Mesenchymal stem cell (in vitro differentiated cells and primary cell): ENCODE measurements around the gene NOX3.
A peak's percentile ranks its signal among the peaks of the same experiment; 100 is the strongest.
"Not testable (repeated sequence)": the region's sequence is repeated elsewhere in the genome, so short reads cannot be mapped to it uniquely, and the experiment has no call there.

Experiments used
- DNase-seq: peaks from one replicate; pipeline ENCODE4 v3.0.0-alpha.2; 2013
- H2AFZ ChIP-seq: one replicate; pipeline ENCODE4 v1.6.1; 2013; ENCODE audit warnings: low read depth, mild to moderate bottlenecking, control low read depth, inconsistent platforms, low read length, moderate library complexity
- H2AK5ac ChIP-seq: 2 replicates; pipeline ENCODE4 v1.6.1; 2013; ENCODE audit warnings: low read length, moderate library complexity, mild to moderate bottlenecking, inconsistent platforms; ENCODE audit not compliant: severe bottlenecking
- H2BK120ac ChIP-seq: one replicate; pipeline ENCODE4 v1.6.1; 2013; ENCODE audit warnings: low read depth, mild to moderate bottlenecking, inconsistent platforms, low read length, moderate library complexity
- H2BK12ac ChIP-seq, 2 experiments: one replicate each; pipeline ENCODE4 v1.6.1; 2013; ENCODE audit warnings: inconsistent platforms in 2 of 2, low read length in 2 of 2, mild to moderate bottlenecking in 2 of 2, moderate library complexity in 2 of 2, control low read depth in 1 of 2
- H2BK15ac ChIP-seq: one replicate; pipeline ENCODE4 v1.6.1; 2013; ENCODE audit warnings: mild to moderate bottlenecking, low read depth, inconsistent platforms; ENCODE audit not compliant: poor library complexity, severe bottlenecking
- H2BK5ac ChIP-seq: 2 replicates; pipeline ENCODE4 v1.6.1; 2013; ENCODE audit warnings: low read depth, mild to moderate bottlenecking, low read length, control low read depth, inconsistent platforms; ENCODE audit not compliant: poor library complexity, severe bottlenecking
- H3K14ac ChIP-seq, 2 experiments: one replicate each; pipeline ENCODE4 v1.6.1; 2013; ENCODE audit warnings: inconsistent platforms in 2 of 2, low read length in 2 of 2, control low read depth in 1 of 2, mild to moderate bottlenecking in 1 of 2, moderate library complexity in 1 of 2
- H3K18ac ChIP-seq, 2 experiments: one replicate each; pipeline ENCODE4 v1.6.1; 2013; ENCODE audit warnings: inconsistent platforms in 2 of 2, low read length in 2 of 2, control low read depth in 1 of 2, low read depth in 1 of 2, mild to moderate bottlenecking in 1 of 2
- H3K23ac ChIP-seq, 2 experiments: one replicate each; pipeline ENCODE4 v1.6.1; 2013; ENCODE audit warnings: inconsistent platforms in 2 of 2, low read length in 2 of 2, mild to moderate bottlenecking in 2 of 2, moderate library complexity in 2 of 2, control low read depth in 1 of 2
- H3K27ac ChIP-seq: 2 replicates; pipeline ENCODE4 v1.5.1; 2013; ENCODE audit warnings: mild to moderate bottlenecking, moderate library complexity, low read length, control low read depth, inconsistent platforms; ENCODE audit not compliant: poor library complexity, severe bottlenecking
- H3K27me3 ChIP-seq, 2 experiments: 2 replicates each; pipeline versions ENCODE4 v1.6.1 to v1.7.0; 2013; ENCODE audit warnings: low read length in 2 of 2, mild to moderate bottlenecking in 2 of 2, moderate library complexity in 2 of 2, control low read depth in 1 of 2, inconsistent platforms in 1 of 2; ENCODE audit not compliant: control insufficient read depth in 1 of 2, insufficient read depth in 1 of 2
- H3K36me3 ChIP-seq, 2 experiments: 2 replicates each; pipeline versions ENCODE4 v1.6.1 to v1.7.0; 2013; ENCODE audit warnings: low read length in 2 of 2, control low read depth in 1 of 2, inconsistent platforms in 1 of 2, low read depth in 1 of 2, mild to moderate bottlenecking in 1 of 2; ENCODE audit not compliant: insufficient read depth in 2 of 2, control insufficient read depth in 1 of 2
- H3K4ac ChIP-seq, 2 experiments: one replicate each; pipeline ENCODE4 v1.6.1; 2013; ENCODE audit warnings: inconsistent platforms in 2 of 2, low read length in 2 of 2, mild to moderate bottlenecking in 2 of 2, moderate library complexity in 2 of 2, control low read depth in 1 of 2, low read depth in 1 of 2
- H3K4me1 ChIP-seq: 2 replicates; pipeline ENCODE4 v1.6.1; 2013; ENCODE audit warnings: low read depth, low read length, control low read depth; ENCODE audit not compliant: control insufficient read depth, insufficient read depth
- H3K4me2 ChIP-seq: 2 replicates; pipeline ENCODE4 v1.6.1; 2013; ENCODE audit warnings: low read length, mild to moderate bottlenecking, inconsistent platforms; ENCODE audit not compliant: poor library complexity, severe bottlenecking
- H3K4me3 ChIP-seq, 2 experiments: 2 replicates each; pipeline versions ENCODE4 v1.5.1 to v1.7.0; 2013; ENCODE audit warnings: low read length in 2 of 2, mild to moderate bottlenecking in 2 of 2, control low read depth in 1 of 2, low read depth in 1 of 2; ENCODE audit not compliant: insufficient read depth in 1 of 2
- H3K79me1 ChIP-seq: replicated peaks from 2 replicates; pipeline ENCODE4 v1.6.1; 2013; ENCODE audit warnings: mild to moderate bottlenecking, control low read depth, low read length, inconsistent platforms; ENCODE audit not compliant: poor library complexity, severe bottlenecking
- H3K9ac ChIP-seq: 2 replicates; pipeline ENCODE4 v1.7.0; 2013; ENCODE audit warnings: mild to moderate bottlenecking, low read length, moderate library complexity
- H3K9me3 ChIP-seq: 2 replicates; pipeline ENCODE4 v1.7.0; 2013; ENCODE audit warnings: mild to moderate bottlenecking, low read length; ENCODE audit not compliant: control insufficient read depth
- H4K8ac ChIP-seq: one replicate; pipeline ENCODE4 v1.6.1; 2013; ENCODE audit warnings: inconsistent platforms, mild to moderate bottlenecking, low read length, moderate library complexity
- H4K91ac ChIP-seq: one replicate; pipeline ENCODE4 v1.6.1; 2013; ENCODE audit warnings: mild to moderate bottlenecking, low read length, inconsistent platforms
- WGBS: methylation state at CpG from one replicate; pipeline ENCODE4 v1.1.7; 2013; ENCODE audit warnings: mixed read lengths; 5-methylcytosine and 5-hydroxymethylcytosine counted together

The NOX3 gene

DNA sequence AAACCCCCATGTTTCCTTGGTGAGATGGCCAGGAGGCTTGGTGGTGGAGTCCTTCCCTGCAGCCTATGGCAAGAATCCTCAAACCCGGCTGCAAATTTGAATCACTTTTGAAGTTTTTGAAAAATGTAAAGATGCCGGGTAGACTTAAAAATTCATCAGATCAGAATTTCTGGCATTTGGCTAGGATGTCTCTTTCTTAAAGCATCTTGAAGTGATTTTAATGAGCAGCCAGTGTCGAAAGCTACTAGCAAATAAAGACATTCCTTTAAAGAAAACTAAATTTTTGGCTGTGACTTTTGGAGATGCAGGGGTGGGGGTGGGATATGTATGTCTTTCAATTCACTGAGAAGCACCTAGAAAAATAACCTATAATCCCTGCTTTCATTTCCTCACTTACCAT lies 25.6 kb upstream of the NOX3 start:
- H3K9me3 ChIP-seq = no peaks in the 10 kb centered on the region
- no peaks in the 10 kb centered on the region for H3K4me1 ChIP-seq
- H3K14ac ChIP-seq = no peak overlapping the region
- no peak overlapping the region for H2AK5ac ChIP-seq
- no peak overlapping the region for H3K18ac ChIP-seq
- H3K9ac ChIP-seq = no peak overlapping the region
- H4K91ac ChIP-seq = no peak overlapping the region
- whole genome bisulfite sequencing = 82% methylated on average over 2 of the region's 3 CpGs
- no peak overlapping the region for H4K8ac ChIP-seq
- H2BK5ac ChIP-seq = no peak overlapping the region
- no peak overlapping the region for H2BK15ac ChIP-seq
- H3K4ac ChIP-seq = no peak overlapping the region
- H3K27me3 ChIP-seq = no peaks in the 10 kb centered on the region
- H3K23ac ChIP-seq = no peak overlapping the region
- no peak for DNase-seq
- no peak overlapping the region for H3K27ac ChIP-seq
- H3K4me2 ChIP-seq = no peak overlapping the region
- no peak overlapping the region for H2BK120ac ChIP-seq
- no peaks in the 10 kb centered on the region for H3K36me3 ChIP-seq
- H3K79me1 ChIP-seq = no peaks in the 10 kb centered on the region
- no peak overlapping the region for H2AFZ ChIP-seq
- peak overlapping the region in 1 of 2 experiments; percentile 12 for H3K4me3 ChIP-seq
- H2BK12ac ChIP-seq = no peak overlapping the region

DNA sequence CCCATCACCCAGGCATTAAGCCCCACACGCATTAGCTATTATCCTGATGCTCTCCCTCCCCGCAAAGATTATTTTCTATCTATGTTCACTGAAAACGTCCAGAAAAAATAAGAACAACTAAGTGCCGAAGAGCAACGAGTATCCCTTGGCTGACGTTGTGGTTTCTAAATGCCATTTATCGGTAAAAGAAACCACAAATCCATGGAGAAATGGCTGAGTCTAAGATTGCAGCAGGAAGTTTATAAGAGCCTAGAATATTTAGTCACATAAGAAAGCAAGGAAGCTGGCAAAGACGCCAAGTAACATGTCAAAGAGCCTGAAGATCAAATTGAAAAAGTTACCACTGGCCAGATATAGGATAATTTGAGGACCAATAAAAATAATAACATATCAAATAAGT lies 18.1 kb upstream of the NOX3 start:
- no peak overlapping the region for H2AFZ ChIP-seq
- no peak overlapping the region for H3K4ac ChIP-seq
- no peak overlapping the region for H3K4me2 ChIP-seq
- H3K23ac ChIP-seq = no peak overlapping the region
- H3K14ac ChIP-seq = no peak overlapping the region
- no peak overlapping the region for H2BK120ac ChIP-seq
- peaks cover 9% of the 10 kb centered on the region for H3K9me3 ChIP-seq
- 75% methylated on average over 7 of the region's 8 CpGs for WGBS
- H3K4me1 ChIP-seq = no peaks in the 10 kb centered on the region
- no peak overlapping the region for H3K4me3 ChIP-seq
- H3K36me3 ChIP-seq = no peaks in the 10 kb centered on the region
- H2AK5ac ChIP-seq = no peak overlapping the region
- H4K8ac ChIP-seq = no peak overlapping the region
- H4K91ac ChIP-seq = no peak overlapping the region
- H3K18ac ChIP-seq = no peak overlapping the region
- no peak overlapping the region for H2BK12ac ChIP-seq
- H3K27me3 ChIP-seq = no peaks in the 10 kb centered on the region
- no peak overlapping the region for H3K27ac ChIP-seq
- H3K79me1 ChIP-seq = no peaks in the 10 kb centered on the region
- H2BK5ac ChIP-seq = no peak overlapping the region
- H3K9ac ChIP-seq = no peak overlapping the region
- peak; percentile 52 for DNase-seq
- H2BK15ac ChIP-seq = no peak overlapping the region

DNA sequence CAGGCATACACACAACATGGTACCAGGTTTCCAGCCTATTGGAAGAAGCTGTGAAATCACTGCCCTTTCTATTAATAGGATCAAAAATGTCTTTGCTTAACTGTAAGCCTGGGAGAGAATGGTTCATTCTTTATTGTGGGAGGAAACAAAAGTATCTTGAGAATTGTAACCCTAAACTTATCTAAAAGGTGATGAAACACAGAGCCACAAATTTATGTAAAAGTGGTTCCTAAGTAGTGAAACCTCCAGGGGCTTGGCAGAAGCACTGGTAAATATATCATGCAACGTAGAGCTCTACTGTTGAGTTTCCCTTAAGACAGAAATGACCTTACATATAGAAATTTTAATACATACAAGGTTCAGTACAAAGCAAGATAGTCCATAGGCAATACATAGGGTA lies 17.2 kb upstream of the NOX3 start:
- Histone ChIP-seq H3K4me3 (no peak overlapping the region), H4K91ac (no peak overlapping the region), H3K4me2 (no peak overlapping the region), H3K4ac (no peak overlapping the region), H2AFZ (no peak overlapping the region), H3K23ac (no peak overlapping the region), H3K36me3 (no peaks in the 10 kb centered on the region), H3K9ac (no peak overlapping the region), H3K4me1 (no peaks in the 10 kb centered on the region), H2AK5ac (no peak overlapping the region), H3K79me1 (no peaks in the 10 kb centered on the region), H3K27me3 (no peaks in the 10 kb centered on the region), H2BK5ac (no peak overlapping the region), H2BK120ac (no peak overlapping the region), H2BK15ac (no peak overlapping the region), H3K14ac (no peak overlapping the region), H4K8ac (no peak overlapping the region), H3K9me3 (peaks cover 16% of the 10 kb centered on the region), H3K18ac (no peak overlapping the region), H3K27ac (no peak overlapping the region), H2BK12ac (no peak overlapping the region)
- DNase-seq = peak; percentile 29
- WGBS = no CpG with 5 or more reads among the region's 1 CpG

DNA sequence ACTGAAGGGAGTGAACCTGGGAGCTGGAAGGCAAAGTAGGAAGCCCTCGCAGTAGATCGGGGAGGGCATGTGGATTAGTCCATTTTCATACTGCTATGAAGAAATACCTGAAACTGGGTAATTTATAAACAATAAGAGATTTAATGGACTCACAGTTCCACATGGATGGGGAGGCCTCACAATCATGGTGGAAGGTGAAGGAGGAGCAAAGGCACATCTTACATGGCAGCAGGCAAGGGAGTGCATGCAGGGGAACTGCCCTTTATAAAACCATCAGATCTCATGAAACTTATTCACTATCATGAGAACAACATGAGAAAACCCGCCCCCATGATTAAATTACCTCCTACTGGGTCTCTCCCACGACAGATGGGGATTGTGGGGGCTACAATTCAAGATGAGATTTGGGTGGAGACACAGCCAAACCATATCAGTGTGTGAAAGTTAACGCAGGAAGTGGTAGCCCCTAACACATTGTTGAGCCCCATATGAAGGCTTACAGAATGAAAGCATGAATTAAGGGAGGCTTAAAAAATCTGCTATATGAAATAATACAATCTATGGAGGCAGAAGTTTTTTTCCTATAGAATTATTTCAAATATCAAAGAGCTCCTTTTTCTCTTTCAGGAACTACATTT lies 15.5 kb upstream of the NOX3 start:
- not testable (repeated sequence) for H2AFZ ChIP-seq, H2AK5ac ChIP-seq, DNase-seq, H4K91ac ChIP-seq, H3K36me3 ChIP-seq, H3K4me3 ChIP-seq, H3K18ac ChIP-seq, H3K23ac ChIP-seq, H3K79me1 ChIP-seq, H3K4me2 ChIP-seq, H4K8ac ChIP-seq, H2BK12ac ChIP-seq, H3K14ac ChIP-seq, H2BK120ac ChIP-seq, H3K27me3 ChIP-seq, H3K4ac ChIP-seq, H3K9ac ChIP-seq, H2BK5ac ChIP-seq, H3K4me1 ChIP-seq, H3K27ac ChIP-seq
- Histone ChIP-seq H2BK15ac (peak overlapping the region; percentile 5), H3K9me3 (peaks cover 23% of the 10 kb centered on the region)
- WGBS = 100% methylated on average over 3 of the region's 5 CpGs
